HL-60 (cell line): ENCODE data around the gene RASA2.

ENCODE experiments used
- DNase-seq, 2 experiments: peaks; one replicate each; pipeline ENCODE4 v3.0.0-alpha.2; 2010 to 2020; ENCODE audit warnings: low read depth in 1 of 2, low spot score in 1 of 2
- H3K27ac ChIP-seq: fragments of 250-450 bp; sonication (Bioruptor Pico); replicated peaks from 2 replicates; pipeline ENCODE4 v1.5.1; 2020; ENCODE audit warnings: mild to moderate bottlenecking, moderate library complexity
- H3K27me3 ChIP-seq: fragments of 250-450 bp; sonication (Bioruptor Pico); 2 replicates; pipeline ENCODE4 v1.5.1; 2021; ENCODE audit warnings: mild to moderate bottlenecking, moderate library complexity; ENCODE audit not compliant: insufficient read depth, poor library complexity, severe bottlenecking
- H3K4me3 ChIP-seq: replicated peaks from 2 replicates; pipeline ENCODE4 v1.5.1; 2011; ENCODE audit warnings: mild to moderate bottlenecking, control low read depth, low read length; ENCODE audit not compliant: insufficient read depth
- CTCF ChIP-seq: IDR thresholded peaks from one replicate; pipeline ENCODE4 v1.5.1; 2011; ENCODE audit warnings: low read length, control low read depth, inconsistent platforms; ENCODE audit not compliant: insufficient read depth
- GABPA ChIP-seq: IDR thresholded peaks from 2 replicates; pipeline ENCODE4 v1.6.1; 2012; ENCODE audit warnings: low read depth
- POLR2AphosphoS5 ChIP-seq: IDR thresholded peaks from 2 replicates; pipeline ENCODE4 v1.6.1; 2012; ENCODE audit warnings: low read depth
- SPI1 ChIP-seq: IDR thresholded peaks from 2 replicates; pipeline ENCODE4 v1.6.1; 2012; ENCODE audit warnings: low read depth, mild to moderate bottlenecking, borderline replicate concordance
- TF ChIP-seq, protein P1 (sequence below): IDR thresholded peaks from 2 replicates; pipeline ENCODE4 v1.6.1; 2012; ENCODE audit warnings: low read depth; ENCODE audit not compliant: insufficient replicate concordance

RASA2 gene

GRCh38 chr3:141537856-141538255, 51.0 kb downstream of the RASA2 start:
- Histone ChIP-seq H3K27ac (no peak overlapping the region), H3K27me3 (no peaks in the 10 kb centered on the region), H3K4me3 (no peak overlapping the region)
- DNase-seq, result no peak
- no peak for TF ChIP-seq POLR2AphosphoS5
- no peak for TF ChIP-seq CTCF
- TF ChIP-seq, protein P1, sequence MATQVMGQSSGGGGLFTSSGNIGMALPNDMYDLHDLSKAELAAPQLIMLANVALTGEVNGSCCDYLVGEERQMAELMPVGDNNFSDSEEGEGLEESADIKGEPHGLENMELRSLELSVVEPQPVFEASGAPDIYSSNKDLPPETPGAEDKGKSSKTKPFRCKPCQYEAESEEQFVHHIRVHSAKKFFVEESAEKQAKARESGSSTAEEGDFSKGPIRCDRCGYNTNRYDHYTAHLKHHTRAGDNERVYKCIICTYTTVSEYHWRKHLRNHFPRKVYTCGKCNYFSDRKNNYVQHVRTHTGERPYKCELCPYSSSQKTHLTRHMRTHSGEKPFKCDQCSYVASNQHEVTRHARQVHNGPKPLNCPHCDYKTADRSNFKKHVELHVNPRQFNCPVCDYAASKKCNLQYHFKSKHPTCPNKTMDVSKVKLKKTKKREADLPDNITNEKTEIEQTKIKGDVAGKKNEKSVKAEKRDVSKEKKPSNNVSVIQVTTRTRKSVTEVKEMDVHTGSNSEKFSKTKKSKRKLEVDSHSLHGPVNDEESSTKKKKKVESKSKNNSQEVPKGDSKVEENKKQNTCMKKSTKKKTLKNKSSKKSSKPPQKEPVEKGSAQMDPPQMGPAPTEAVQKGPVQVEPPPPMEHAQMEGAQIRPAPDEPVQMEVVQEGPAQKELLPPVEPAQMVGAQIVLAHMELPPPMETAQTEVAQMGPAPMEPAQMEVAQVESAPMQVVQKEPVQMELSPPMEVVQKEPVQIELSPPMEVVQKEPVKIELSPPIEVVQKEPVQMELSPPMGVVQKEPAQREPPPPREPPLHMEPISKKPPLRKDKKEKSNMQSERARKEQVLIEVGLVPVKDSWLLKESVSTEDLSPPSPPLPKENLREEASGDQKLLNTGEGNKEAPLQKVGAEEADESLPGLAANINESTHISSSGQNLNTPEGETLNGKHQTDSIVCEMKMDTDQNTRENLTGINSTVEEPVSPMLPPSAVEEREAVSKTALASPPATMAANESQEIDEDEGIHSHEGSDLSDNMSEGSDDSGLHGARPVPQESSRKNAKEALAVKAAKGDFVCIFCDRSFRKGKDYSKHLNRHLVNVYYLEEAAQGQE, result no peak
- no peak for TF ChIP-seq SPI1
- no peak for TF ChIP-seq GABPA

DNA sequence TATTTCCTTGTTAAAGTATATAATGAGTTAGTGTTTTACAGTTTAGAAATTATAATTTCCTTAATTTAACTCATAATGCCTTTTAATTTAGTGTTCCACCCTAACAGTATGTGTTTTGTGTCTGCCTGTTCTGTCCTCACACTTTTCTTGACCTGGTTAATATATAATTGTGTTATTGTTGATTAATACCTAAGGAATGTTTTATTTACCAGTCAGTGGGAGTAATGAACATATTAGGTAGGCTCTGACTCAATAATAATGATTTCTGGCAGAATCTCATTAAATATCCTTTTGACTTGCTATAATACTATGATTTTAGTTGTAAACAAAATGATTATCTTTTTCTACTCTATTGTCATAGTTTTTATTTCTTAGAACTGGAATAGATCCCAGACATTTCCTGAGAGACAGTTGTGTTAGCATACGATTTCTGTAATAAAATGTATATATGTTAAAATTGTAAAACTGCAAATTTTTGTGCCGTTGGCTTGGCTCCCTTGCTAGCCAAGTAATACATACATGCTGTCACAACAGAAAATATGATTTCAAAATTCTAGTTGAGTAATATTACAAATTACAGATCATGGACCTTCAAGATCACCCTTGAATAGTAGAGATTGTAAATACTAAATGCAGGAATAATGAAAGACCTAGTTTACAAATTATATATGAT, 51.9 kb downstream of the RASA2 start:
- no peaks in the 10 kb centered on the region for H3K27me3 ChIP-seq
- no peak overlapping the region for H3K27ac ChIP-seq
- DNase-seq, result no peak
- TF ChIP-seq CTCF, result no peak
- no peak for TF ChIP-seq GABPA
- TF ChIP-seq, protein P1, result no peak
- no peak for TF ChIP-seq SPI1
- no peak for TF ChIP-seq POLR2AphosphoS5
- no peak overlapping the region for H3K4me3 ChIP-seq

DNA sequence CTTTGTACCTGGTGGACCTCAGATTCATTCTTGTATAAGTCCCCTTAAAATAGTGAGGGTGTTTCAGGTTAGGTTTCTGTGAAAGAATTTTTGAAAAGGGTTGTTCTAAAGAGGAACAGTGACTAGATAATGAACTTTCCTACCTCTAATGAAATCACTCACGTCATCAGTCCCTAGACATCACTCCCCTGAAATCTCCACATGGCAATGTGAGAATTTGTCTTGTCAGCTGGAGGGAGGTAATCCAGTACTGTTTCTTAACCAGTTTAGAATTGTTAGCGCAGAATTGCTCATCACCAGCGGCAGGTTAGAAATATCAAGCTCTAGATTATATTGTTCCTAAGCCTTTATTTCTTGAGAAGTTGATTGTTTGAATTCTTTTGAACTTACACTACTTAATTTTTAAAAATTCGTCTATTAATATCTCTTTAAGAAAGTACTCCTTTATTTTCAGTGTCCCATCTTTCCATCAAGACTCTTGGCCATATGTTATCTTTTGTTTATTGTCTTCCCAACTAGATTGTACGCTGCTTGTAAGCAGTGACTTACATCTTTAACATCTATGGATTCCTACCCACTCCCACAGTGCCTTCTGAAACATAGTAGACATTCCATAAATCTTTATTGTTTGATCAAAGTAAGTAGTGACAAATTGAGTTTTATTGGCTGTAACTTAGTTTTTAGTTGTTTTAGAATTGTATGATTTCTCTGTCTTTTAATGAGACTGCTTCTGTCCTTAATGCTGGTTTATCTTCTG, 52.8 kb downstream of the RASA2 start:
- Histone ChIP-seq H3K27ac (no peak overlapping the region), H3K27me3 (no peaks in the 10 kb centered on the region), H3K4me3 (no peak overlapping the region)
- no peak for TF ChIP-seq POLR2AphosphoS5
- TF ChIP-seq, protein P1, result no peak
- TF ChIP-seq CTCF, result no peak
- no peak for TF ChIP-seq SPI1
- no peak for TF ChIP-seq GABPA
- no peak for DNase-seq
